WI38 (cell line): Measurements from ENCODE around the gene OR4K17.
"Not testable (repeated sequence)": the region's sequence is repeated elsewhere in the genome, so short reads cannot be mapped to it uniquely, and the experiment has no call there.

Source experiments
- H3K4me3 ChIP-seq: 2 replicates; pipeline ENCODE4 v1.5.1; 2011; ENCODE audit warnings: low read depth, mild to moderate bottlenecking, control low read depth, low read length
- CTCF ChIP-seq: IDR thresholded peaks from 2 replicates; pipeline ENCODE4 v1.5.1; 2012; ENCODE audit warnings: low read depth, mild to moderate bottlenecking, control low read depth, low read length

OR4K17 gene

GRCh38 chr14:20143911-20144310, 33.4 kb downstream of the OR4K17 start:
- no peak overlapping the region for H3K4me3 ChIP-seq
- no peak for TF ChIP-seq CTCF

GRCh38 chr14:20144820-20145219, 34.3 kb downstream of the OR4K17 start:
- TF ChIP-seq CTCF = no peak
- no peak overlapping the region for H3K4me3 ChIP-seq

- TF ChIP-seq CTCF = no peak
- H3K4me3 ChIP-seq = no peak overlapping the region
Observed at GRCh38 chr14:20164462-20164861, 53.9 kb downstream of the OR4K17 start.

- no peak overlapping the region for H3K4me3 ChIP-seq
- no peak for TF ChIP-seq CTCF
Observed at GRCh38 chr14:20167091-20167490, 56.6 kb downstream of the OR4K17 start.

GRCh38 chr14:20169852-20170251, 59.3 kb downstream of the OR4K17 start:
- not testable (repeated sequence) for H3K4me3 ChIP-seq
